Astrocyte of the spinal cord (primary cell): ENCODE data around the gene CTTNBP2.

ENCODE experiments used
- DNase-seq: peaks from one replicate; pipeline ENCODE4 v3.0.0; 2011; ENCODE audit warnings: low read depth, low spot score
- H3K4me3 ChIP-seq: 2 replicates; pipeline ENCODE4 v1.5.1; 2011; ENCODE audit warnings: low read depth, mild to moderate bottlenecking, low read length, moderate library complexity
- in situ Hi-C: cut with HindIII; loops from 2 replicates; pipeline ENCODE4 v1.10.0; 2017; ENCODE audit warnings: low sequenced_read_pairs
- TF ChIP-seq, protein P1 (sequence below): IDR thresholded peaks from 2 replicates; pipeline ENCODE4 v1.5.1; 2012; ENCODE audit warnings: low read depth, mild to moderate bottlenecking, low read length, inconsistent platforms

CTTNBP2 gene

DNA sequence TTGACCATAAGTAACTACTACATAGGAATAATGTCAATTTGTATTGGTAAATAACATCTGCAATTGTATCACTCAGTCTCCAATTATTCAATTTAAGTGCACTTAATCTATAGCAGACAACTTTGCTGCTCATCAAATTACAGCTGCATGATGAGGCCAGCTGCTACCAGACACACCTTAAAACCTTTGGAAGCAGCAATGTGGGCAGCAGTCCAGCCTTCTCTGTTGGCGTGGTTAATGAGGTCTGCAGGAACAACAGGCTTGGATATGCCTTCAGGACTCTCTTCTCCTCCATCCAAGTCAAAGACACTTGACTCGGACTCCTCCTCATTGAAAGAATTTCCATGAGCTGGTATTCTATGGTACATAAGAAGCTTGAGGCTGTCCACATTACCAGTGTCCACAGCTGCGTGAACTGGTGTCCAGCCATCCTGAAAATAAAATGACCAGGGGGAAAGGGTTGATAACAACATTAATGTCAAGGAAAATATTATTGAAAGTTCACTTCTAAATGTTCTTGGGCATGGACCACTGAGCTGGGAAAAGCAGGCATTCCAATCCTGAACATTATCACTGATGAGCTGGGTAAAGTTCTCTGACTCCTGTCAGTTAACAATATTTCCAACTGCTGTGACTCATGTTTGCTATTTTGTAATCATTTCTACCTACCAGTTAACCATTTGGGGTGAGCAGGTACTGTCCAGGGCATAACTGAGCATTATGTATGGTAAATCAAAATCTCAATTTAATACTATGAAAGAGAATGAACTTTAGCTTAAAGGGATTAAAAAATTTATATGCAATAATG, 95.7 kb downstream of the CTTNBP2 start:
- H3K4me3 ChIP-seq: no peak overlapping the region
- TF ChIP-seq, protein P1, sequence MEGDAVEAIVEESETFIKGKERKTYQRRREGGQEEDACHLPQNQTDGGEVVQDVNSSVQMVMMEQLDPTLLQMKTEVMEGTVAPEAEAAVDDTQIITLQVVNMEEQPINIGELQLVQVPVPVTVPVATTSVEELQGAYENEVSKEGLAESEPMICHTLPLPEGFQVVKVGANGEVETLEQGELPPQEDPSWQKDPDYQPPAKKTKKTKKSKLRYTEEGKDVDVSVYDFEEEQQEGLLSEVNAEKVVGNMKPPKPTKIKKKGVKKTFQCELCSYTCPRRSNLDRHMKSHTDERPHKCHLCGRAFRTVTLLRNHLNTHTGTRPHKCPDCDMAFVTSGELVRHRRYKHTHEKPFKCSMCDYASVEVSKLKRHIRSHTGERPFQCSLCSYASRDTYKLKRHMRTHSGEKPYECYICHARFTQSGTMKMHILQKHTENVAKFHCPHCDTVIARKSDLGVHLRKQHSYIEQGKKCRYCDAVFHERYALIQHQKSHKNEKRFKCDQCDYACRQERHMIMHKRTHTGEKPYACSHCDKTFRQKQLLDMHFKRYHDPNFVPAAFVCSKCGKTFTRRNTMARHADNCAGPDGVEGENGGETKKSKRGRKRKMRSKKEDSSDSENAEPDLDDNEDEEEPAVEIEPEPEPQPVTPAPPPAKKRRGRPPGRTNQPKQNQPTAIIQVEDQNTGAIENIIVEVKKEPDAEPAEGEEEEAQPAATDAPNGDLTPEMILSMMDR: no peak
- in situ Hi-C loops: no loop called here

DNA sequence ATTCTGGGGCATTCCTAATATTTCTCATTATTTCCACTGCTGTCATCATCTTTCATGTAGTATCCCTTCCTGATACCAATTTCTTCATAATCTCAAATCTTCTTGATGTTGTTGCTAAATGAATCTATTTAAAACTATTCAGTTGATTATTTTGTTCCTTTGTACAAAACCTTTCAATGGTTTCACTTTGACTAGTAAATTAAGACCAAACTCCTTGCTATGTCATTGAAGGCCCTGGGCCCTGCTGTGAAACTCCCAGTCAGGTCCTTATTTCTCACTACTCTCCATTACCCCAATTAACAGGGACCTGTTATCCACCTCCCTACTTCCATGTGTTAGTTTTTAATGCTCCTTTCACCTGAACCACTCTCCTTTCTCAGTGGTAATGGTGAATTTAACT, 97.0 kb downstream of the CTTNBP2 start:
- in situ Hi-C loops: no loop called here
- no peak for DNase-seq

More for the DNA sequence above, 95.7 kb downstream of the CTTNBP2 start:
- peak; percentile 1 for DNase-seq

DNA sequence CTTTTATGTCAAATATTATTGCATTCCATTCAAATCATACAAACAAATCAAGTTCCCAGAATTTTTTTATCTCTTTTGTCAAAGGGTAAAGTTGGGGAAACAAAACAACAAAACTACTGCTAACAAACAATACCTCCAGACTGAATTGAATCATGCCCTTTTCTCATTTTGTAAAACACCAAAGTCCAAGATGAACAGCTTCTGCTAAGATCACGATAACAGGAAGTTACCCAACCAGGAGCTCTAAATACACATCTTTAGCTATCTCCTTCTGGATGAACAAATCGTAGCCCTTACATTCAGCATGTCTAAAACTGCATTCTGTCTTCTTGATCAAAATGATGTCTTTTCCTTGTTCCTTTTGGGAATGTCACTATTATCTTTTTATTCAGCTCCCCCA, 97.4 kb downstream of the CTTNBP2 start:
- H3K4me3 ChIP-seq: no peak overlapping the region
- TF ChIP-seq, protein P1: no peak
- in situ Hi-C loops: no loop called here
- DNase-seq: no peak

More for the DNA sequence above, 97.0 kb downstream of the CTTNBP2 start:
- no peak overlapping the region for H3K4me3 ChIP-seq
- TF ChIP-seq, protein P1: no peak

DNA sequence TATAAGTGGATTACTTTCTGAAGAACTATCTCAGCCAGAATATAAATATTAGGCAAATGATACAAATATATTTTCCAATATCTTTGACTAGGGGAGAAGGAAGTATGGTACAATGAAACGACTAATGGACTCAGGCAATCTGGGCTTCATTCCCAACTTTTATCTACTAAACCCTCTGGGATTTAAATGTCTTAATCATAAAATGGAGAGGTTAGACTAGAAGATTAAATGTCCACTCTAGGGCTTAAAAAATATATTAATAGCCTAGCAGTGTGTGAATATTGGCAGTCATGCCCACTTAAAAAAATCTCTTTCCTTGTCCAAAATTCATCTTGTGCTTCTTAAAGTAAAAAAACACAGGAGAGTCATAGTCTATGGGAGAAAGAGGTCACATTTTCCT, 98.3 kb downstream of the CTTNBP2 start:
- no peak for DNase-seq
- in situ Hi-C loops: no loop called here
- H3K4me3 ChIP-seq: no peak overlapping the region
- TF ChIP-seq, protein P1: no peak

DNA sequence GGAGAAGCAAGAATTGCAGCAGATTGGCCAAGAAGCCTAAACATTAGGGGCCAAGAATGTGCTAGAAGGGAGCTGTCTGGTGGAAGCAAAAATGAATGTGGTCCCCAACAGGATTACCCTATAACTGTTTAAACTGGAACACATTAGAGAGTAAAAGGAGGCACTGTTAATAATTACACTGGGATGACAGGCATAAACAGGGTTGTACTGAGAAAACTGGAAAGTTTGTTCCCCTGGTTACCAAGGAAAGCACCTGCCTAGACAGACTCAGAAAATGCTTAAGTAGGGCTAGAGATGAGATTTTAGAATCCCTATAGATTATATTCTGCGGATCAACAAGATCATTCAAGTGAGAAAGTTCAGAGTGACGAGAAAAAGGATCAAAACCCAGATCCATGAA, 100.8 kb downstream of the CTTNBP2 start:
- DNase-seq: no peak
- TF ChIP-seq, protein P1: no peak
- in situ Hi-C loops: no loop called here
- H3K4me3 ChIP-seq: no peak overlapping the region

DNA sequence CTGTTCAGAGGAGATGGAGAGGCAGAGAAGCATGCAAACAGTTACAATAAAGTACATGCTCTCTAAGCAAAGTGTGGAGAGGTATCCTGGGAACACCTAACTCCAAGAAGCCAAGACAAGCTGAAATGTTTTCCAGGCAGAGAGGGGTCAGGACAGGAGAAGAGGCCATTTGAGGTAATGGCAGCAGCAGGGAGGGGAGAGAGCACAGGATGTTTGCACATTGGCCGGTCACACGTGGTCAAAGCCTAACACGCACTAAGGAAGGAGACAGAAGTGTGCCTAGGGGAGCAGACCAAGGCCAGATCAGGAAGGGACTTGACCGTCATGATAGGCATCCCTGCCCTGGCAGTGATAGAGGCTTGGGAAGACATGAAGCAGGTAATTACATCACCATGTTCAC, 101.5 kb downstream of the CTTNBP2 start:
- no peak for DNase-seq
- TF ChIP-seq, protein P1: no peak
- H3K4me3 ChIP-seq: no peak overlapping the region
- in situ Hi-C loops: no loop called here

DNA sequence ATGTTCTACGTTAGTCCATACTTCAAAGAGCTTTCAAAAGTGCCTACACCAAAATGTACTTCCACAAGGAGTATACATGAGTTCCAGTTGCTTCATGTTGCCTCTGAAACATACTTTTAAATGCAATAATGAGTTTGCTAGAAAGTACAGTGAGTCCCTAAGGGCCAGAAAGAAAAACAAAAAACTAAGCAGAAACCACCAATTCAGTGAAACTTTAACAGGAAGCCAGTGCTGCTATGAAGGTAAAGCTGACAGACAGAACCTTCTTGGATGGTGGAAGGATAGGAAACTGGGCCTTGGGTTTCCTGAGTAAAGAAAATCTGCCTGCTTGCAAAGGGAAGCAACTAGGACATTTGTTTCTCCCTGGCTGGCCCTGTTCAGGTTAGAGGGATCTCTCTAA, 104.2 kb downstream of the CTTNBP2 start:
- no peak overlapping the region for H3K4me3 ChIP-seq
- no peak for DNase-seq
- in situ Hi-C loops: no loop called here
- TF ChIP-seq, protein P1: no peak
